Measurements from ENCODE around the gene LMTK2.

LMTK2 gene

GRCh38 chr7:98204670-98205069 lies 98.0 kb downstream of the LMTK2 start:
- TF ChIP-seq CTCF (IDR thresholded peaks at IDR 0.05; ENCODE audit: control insufficient read depth, insufficient read depth, low read depth, low read length, missing control alignments): no peak
- no peak for DNase-seq (ENCODE audit: low read depth)
- H3K4me3 ChIP-seq (ENCODE audit: control insufficient read depth, low read depth, low read length): no peak overlapping the region

- DNase-seq (ENCODE audit: low read depth): no peak
- no peak for TF ChIP-seq CTCF (IDR thresholded peaks at IDR 0.05; ENCODE audit: control insufficient read depth, insufficient read depth, low read depth, low read length, missing control alignments)
- no peak overlapping the region for H3K4me3 ChIP-seq (ENCODE audit: control insufficient read depth, low read depth, low read length)
Observed at GRCh38 chr7:98205162-98205845, 98.6 kb downstream of the LMTK2 start.

- no peak overlapping the region for H3K4me3 ChIP-seq (ENCODE audit: control insufficient read depth, low read depth, low read length)
- DNase-seq (ENCODE audit: low read depth): no peak
- TF ChIP-seq CTCF (IDR thresholded peaks at IDR 0.05; ENCODE audit: control insufficient read depth, insufficient read depth, low read depth, low read length, missing control alignments): no peak
Observed at GRCh38 chr7:98206451-98207330, 100.0 kb downstream of the LMTK2 start.

GRCh38 chr7:98209166-98209920 lies 102.7 kb downstream of the LMTK2 start:
- H3K4me3 ChIP-seq (ENCODE audit: control insufficient read depth, low read depth, low read length): no peak overlapping the region
- TF ChIP-seq CTCF (IDR thresholded peaks at IDR 0.05; ENCODE audit: control insufficient read depth, insufficient read depth, low read depth, low read length, missing control alignments): no peak
- DNase-seq (ENCODE audit: low read depth): no peak

GRCh38 chr7:98210513-98211220 lies 104.0 kb downstream of the LMTK2 start:
- no peak for DNase-seq (ENCODE audit: low read depth)
- H3K4me3 ChIP-seq (ENCODE audit: control insufficient read depth, low read depth, low read length): peak overlapping the region; percentile 49
- no peak for TF ChIP-seq CTCF (IDR thresholded peaks at IDR 0.05; ENCODE audit: control insufficient read depth, insufficient read depth, low read depth, low read length, missing control alignments)

- DNase-seq (ENCODE audit: low read depth): no peak
- no peak for TF ChIP-seq CTCF (IDR thresholded peaks at IDR 0.05; ENCODE audit: control insufficient read depth, insufficient read depth, low read depth, low read length, missing control alignments)
- peak within 1 kb of the TSS; percentile 49 for H3K4me3 ChIP-seq (ENCODE audit: control insufficient read depth, low read depth, low read length)
Observed at GRCh38 chr7:98211221-98211675, 104.6 kb downstream of the LMTK2 start, which contains the start of gene BHLHA15. TSS of gene BHLHA15 (plus strand) at chr7:98211439. CDS start at chr7:98212310, 871 bp downstream.
